ENCODE measurements around the gene PIEZO2.

Gene PIEZO2

GRCh38 chr18:11055721-11056120 lies 93.6 kb downstream of the PIEZO2 start:
- no peak for DNase-seq

GRCh38 chr18:11054497-11054896 lies 94.9 kb downstream of the PIEZO2 start:
- DNase-seq = no peak

DNA sequence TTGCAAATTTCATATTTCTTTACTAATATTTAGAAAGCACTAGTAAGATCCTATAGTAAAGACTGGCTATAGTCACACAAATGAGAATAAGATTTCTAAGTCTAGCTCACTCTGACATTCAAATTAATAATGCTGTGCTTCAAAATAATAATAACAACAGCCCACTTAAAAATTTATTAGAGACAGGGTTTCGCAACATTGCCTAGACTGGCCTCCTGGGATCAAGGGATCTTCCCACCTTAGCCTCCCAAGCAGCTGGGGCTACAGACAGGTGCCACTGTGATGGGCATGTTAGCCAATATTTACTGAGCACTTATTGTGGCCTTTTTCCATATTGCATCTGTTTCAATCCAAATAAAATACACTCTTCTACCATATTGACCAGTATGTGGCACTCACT lies 96.1 kb downstream of the PIEZO2 start:
- no peak for DNase-seq

GRCh38 chr18:11052800-11053199 lies 96.6 kb downstream of the PIEZO2 start:
- no peak for DNase-seq

GRCh38 chr18:11051462-11051861 lies 97.9 kb downstream of the PIEZO2 start:
- no peak for DNase-seq

DNA sequence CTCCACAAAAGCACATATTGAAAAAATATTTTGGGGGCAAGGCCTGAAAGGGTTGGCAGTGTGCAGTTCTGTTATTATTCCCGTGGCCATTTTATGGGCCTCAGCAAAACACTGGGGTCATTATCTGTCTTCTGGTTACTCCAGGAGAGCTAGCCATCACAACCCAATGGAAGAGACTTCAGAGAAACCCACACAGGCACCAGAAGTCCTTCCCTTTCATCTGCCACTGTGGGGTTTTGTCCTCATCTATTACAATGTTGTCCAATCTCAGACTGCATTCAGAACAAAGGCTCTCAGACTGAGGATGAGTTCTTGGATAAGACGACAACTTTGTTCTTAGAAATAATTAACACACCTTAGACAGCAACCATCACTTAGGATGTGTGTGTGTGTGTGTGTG lies 98.4 kb downstream of the PIEZO2 start:
- DNase-seq = no peak

DNA sequence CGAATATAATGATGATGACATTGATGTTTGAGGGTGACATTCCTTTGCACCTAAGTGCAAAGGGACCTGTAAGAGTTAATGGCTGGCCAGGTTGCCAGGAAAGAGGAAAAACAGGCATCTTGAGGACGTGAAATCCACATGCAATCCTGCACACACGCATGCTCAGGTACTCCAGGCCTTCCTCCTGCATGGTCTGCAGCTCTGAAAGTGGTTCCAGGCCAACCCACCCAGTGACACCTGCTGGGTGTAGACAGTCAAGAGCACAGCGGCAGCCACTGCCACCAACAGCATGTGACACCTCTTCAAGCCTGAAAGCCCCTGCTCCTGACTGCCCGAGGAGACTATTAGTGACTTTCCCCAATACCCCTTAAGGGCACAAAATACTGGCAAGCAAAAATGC lies 101.6 kb downstream of the PIEZO2 start:
- no peak for DNase-seq

DNA sequence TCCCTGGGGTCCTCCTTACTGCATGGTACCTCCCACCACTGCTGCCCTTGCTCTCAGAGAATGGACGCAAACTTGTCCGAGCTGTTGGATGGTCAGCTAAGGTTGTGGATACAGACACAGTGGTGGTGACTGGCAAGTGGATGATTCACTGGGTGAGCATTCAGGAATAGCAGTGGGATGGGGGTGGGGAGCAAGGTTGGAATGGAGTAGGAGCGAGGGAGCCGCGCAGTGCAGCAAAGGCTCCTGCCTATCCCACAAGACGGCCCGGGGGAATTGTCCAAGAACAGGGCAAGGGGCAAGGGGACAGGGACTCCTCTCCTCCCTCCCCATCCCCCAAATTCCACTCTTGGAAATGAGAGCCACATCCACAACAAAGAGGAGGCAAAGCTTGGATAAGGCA lies 102.2 kb downstream of the PIEZO2 start:
- no peak for DNase-seq

DNA sequence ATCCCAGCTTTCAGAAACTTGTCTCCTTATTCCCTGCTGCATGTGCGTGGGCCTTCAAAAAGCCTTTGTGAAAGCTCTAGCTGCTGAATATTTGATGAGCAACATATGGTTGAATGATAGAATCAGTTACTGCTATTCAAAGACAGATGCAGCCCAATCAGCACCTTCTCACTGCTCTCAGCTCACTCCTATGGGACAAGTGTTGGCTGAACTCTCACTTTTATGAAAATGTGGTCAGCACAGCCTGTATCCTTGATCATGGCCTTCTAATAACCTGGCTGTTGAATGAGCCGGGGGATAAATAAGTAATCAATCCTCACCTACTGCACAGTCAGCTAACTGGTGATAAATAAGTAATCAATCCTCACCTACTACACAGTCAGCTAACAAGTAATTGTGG lies 103.2 kb downstream of the PIEZO2 start:
- DNase-seq = no peak

GRCh38 chr18:11043694-11044093 lies 105.7 kb downstream of the PIEZO2 start:
- no peak for DNase-seq

DNA sequence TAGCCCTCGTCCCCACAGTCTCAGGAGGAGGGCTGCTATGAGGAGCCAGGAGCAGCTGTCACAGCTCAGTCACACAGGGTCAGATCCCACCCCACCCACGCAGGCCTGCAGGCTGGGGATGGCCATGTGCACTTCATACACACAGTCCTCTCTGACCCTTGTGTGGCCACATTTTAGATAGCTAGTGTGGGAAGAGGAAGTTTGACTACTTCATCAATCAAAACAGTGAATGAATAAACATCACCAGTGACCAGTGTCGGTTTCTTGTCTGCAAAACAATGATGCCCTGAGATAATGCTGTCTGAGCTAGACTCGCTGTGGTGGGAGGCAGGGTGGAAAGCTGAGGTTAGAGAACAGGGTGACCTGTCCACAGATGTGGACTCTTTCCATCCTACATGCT lies 107.1 kb downstream of the PIEZO2 start:
- no peak for DNase-seq

DNA sequence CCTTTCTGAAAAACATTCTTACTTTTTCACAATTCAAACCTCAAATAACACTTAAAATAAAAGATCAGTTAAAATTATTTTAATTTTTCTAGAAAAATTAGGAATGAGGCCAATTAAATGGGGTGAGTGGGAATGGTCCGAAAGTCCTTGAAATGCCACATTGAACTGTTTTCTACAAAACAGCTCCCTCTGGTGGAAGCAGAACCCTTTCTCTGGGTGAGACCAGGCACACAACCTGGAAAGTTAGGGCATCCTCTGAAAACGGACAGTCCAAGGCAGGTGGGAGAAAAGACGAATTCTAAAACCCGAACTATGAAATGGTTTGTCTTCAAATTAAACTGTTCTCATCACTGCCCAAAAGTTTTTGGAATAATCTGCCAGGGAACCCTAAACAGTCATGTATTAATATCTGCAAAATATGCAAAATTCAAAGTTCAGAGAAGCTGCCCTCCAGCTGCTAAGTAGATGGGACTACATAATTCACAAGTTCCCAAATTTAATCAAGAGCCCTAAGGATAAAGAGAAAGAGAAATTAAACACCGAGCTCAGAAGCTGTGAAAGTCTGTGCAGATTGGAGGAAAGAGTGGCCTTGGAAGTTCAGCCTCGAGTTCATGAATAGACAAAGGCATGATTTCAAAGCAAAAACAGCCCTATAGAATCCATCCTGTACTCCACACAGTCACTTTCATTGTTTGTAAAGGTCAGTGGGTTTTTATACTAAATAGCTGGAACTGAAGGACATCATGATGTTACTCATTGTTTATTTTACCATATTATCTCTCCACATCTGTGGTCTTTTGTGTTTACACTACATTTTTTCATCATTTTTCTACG lies 108.3 kb downstream of the PIEZO2 start:
- DNase-seq = no peak

GRCh38 chr18:11040359-11040758 lies 109.0 kb downstream of the PIEZO2 start:
- no peak for DNase-seq

DNA sequence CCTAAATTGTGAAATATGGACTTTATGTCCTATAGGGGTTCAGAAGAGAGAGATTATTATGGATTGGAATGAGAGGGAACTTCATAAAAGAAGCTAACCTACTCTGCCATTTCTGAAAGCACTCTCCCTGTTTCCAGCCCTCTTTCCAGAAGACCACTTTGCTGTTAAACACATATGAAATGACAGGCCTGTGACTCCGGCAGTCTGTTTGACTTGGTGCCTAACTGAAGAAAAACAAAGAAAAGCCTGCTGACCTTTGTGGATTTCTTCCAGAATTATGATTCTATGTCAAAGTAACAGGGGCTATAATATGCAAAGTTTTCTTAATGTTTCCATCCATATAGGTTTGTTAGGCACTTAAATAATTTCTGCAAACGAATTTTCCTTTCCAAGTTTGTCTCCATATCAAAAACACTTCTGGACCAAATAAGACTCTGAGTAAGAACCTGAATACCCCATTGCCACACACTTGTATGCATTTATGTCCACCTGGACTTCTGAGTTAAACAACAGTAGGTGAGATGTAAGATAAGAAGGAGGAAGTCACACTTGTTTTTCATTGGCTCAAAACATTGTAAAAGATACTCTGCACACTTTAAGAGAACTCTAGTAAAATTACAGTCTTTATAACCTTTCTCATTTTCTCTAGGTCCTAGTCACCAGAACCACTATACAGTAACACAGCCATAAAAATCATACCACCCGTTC lies 111.7 kb downstream of the PIEZO2 start:
- DNase-seq = no peak

- no peak for DNase-seq
Measured at GRCh38 chr18:11035814-11036495, 113.4 kb downstream of the PIEZO2 start.

GRCh38 chr18:11035376-11035775 lies 114.0 kb downstream of the PIEZO2 start:
- DNase-seq = no peak

DNA sequence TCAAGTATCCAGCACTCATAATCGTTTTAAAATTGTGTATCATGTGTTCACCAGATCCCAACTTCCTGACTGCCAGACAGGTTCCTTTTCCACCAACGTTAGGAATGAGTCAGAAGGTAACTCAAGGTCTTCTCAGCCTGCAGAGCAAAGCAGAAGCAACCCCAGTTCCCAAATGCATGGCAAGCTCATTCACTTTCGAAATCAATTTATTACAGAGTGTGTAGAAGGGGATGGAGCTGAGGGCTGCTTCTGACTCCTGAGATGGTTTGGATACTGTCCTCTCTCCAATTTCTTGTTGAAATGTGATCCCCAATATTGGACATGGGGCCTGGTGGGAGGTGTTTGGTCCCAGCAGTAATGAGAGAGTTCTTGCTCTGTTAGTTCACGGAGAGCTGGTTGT lies 114.5 kb downstream of the PIEZO2 start:
- DNase-seq = no peak

- no peak for DNase-seq
Measured at GRCh38 chr18:11033503-11033902, 115.9 kb downstream of the PIEZO2 start.

- DNase-seq = no peak
Measured at GRCh38 chr18:11031966-11032365, 117.4 kb downstream of the PIEZO2 start.

DNA sequence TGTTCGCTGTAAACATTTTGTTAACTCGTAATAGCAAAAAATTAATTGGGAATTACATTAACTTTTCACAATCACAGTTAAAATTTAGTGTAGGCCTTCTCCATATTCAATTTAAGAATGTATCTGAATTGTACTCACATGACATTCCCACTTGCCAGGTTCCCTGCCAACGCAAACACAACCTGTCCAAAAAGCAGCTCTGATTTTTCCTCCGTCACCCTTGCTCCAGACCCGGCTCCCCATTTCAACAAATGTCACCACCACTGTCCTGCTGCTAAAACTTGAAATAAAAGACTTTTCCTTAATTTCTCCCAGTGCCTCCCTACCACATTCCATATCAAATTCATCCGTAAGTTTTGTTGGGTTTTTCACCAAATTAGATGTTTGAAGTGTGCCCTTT lies 120.3 kb downstream of the PIEZO2 start:
- no peak for DNase-seq

DNA sequence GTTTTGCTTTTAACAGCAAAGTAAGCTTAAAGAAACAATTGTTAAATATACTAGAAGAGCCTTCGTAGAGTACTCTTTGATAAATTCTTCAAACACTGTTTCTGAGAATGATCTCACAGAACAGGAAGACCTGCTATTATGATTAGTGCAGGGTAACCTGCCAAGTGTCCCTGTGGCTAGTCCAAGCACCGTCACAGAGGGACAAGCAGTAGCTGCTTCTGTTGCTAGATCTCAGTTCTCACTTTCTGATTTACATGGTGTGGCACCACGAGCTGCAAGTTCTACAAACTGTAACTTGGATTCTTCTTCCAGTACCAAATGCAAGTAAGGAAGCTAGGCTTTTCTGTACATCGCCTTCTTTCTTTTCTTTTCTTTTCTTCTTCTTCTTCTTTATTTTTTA lies 121.5 kb downstream of the PIEZO2 start:
- no peak for DNase-seq

- DNase-seq = no peak
Measured at GRCh38 chr18:11025671-11026070, 123.7 kb downstream of the PIEZO2 start.

DNA sequence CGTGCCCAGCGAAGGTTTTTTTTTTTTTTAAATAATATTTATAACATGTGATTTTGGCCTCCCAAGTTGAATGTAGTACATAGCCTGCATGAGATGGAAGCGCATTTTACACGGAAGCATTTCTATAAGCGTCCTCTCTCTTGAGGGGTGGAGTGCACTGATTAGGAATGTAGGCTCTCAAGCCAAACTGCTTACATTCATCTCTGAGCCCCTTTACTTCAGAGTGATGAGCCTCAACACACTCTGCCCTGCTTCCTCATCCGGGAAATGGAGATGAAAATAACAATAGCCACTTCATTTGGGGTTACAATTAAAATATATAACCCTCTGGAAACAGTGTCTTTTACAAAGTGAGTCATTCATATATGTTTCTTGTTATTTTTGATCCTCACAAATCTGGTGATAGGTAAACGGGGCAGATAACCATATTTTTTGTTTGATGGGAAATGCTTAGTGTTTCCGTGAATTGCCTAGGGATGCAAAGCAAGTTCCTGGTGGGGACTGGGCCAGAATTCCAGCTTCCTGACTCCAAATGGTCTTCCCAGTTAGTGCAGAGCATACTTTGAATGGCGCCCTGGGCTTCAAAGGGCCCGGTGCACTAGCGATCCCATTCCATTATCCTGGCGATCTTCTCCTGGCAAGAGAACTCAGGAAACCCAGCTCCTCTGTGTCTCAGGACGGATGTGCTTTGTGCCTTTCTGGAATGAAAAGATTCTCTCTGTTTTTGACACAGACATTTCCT lies 124.3 kb downstream of the PIEZO2 start:
- DNase-seq = no peak

Data from activated CD4-positive, alpha-beta T cell treated with anti-CD3 and anti-CD28 coated beads for 1 hour (primary cell).